GM12892 (cell line): Measurements from ENCODE around the gene ENDOV.

Source experiments
- DNase-seq: peaks from one replicate; pipeline ENCODE4 v3.0.0; 2011; ENCODE audit not compliant: insufficient read length
- FAIRE-seq: peaks from 2 replicates; lab custom pipeline; 2011; peaks lifted over from hg19 to GRCh38; lab: Jason Lieb, UNC
- POLR2A ChIP-seq: IDR thresholded peaks from 2 replicates; pipeline ENCODE4 v1.6.1; 2011; ENCODE audit warnings: low read depth, low read length, control low read depth
- POLR2AphosphoS5 ChIP-seq: IDR thresholded peaks from 2 replicates; pipeline ENCODE4 v1.6.1; 2011; ENCODE audit warnings: low read depth, low read length, control low read depth
- TAF1 ChIP-seq: IDR thresholded peaks from 2 replicates; pipeline ENCODE4 v1.6.1; 2011; ENCODE audit warnings: low read depth, mild to moderate bottlenecking, control low read depth, low read length, borderline replicate concordance

ENDOV gene

GRCh38 chr17:80421381-80422090, 6.6 kb downstream of the ENDOV start:
- DNase-seq: peak; percentile 6
- TF ChIP-seq TAF1 (no peak), POLR2AphosphoS5 (no peak), POLR2A (no peak)
- no peak for FAIRE-seq

GRCh38 chr17:80422276-80422675, 7.3 kb downstream of the ENDOV start:
- FAIRE-seq: no peak
- peak; percentile 15 for DNase-seq
- TF ChIP-seq POLR2A (no peak), TAF1 (no peak), POLR2AphosphoS5 (no peak)

- TF ChIP-seq TAF1 (no peak), POLR2A (no peak), POLR2AphosphoS5 (no peak)
- no peak for FAIRE-seq
Observed at GRCh38 chr17:80422981-80423380, 8.0 kb downstream of the ENDOV start.

GRCh38 chr17:80423536-80424225, 8.7 kb downstream of the ENDOV start:
- DNase-seq: peak; percentile 21
- FAIRE-seq: no peak
- TF ChIP-seq TAF1: no peak
- TF ChIP-seq POLR2AphosphoS5: no peak
- TF ChIP-seq POLR2A: no peak

More at GRCh38 chr17:80422981-80423380, 8.0 kb downstream of the ENDOV start:
- DNase-seq: peak; percentile 14

- TF ChIP-seq POLR2A (no peak), POLR2AphosphoS5 (no peak), TAF1 (no peak)
- DNase-seq (peak; percentile 11), FAIRE-seq (no peak)
Observed at GRCh38 chr17:80424261-80424660, 9.3 kb downstream of the ENDOV start.

- no peak for FAIRE-seq
- no peak for TF ChIP-seq POLR2A
- no peak for TF ChIP-seq TAF1
- no peak for TF ChIP-seq POLR2AphosphoS5
- peak; percentile 27 for DNase-seq
Observed at GRCh38 chr17:80424878-80425765, 10.2 kb downstream of the ENDOV start.

GRCh38 chr17:80425835-80426426, 11.0 kb downstream of the ENDOV start:
- no peak for DNase-seq
- no peak for FAIRE-seq
- TF ChIP-seq POLR2AphosphoS5 (no peak), POLR2A (no peak), TAF1 (no peak)

- peak; percentile 98 for DNase-seq
- FAIRE-seq: peak; percentile 98
- TF ChIP-seq POLR2AphosphoS5 (no peak), TAF1 (no peak)
Observed at GRCh38 chr17:80426671-80427326, 11.8 kb downstream of the ENDOV start.

GRCh38 chr17:80427366-80428282, 12.7 kb downstream of the ENDOV start:
- TF ChIP-seq POLR2AphosphoS5 (no peak), TAF1 (no peak)
- DNase-seq (no peak), FAIRE-seq (no peak)

- no peak for TF ChIP-seq POLR2AphosphoS5
- no peak for TF ChIP-seq POLR2A
- TF ChIP-seq TAF1: no peak
- FAIRE-seq (no peak), DNase-seq (no peak)
Observed at GRCh38 chr17:80428363-80428762, 13.4 kb downstream of the ENDOV start.

GRCh38 chr17:80428796-80429195, 13.8 kb downstream of the ENDOV start:
- TF ChIP-seq POLR2AphosphoS5: no peak
- TF ChIP-seq TAF1: no peak
- TF ChIP-seq POLR2A: no peak
- FAIRE-seq (no peak), DNase-seq (no peak)
